K562 (cell line): ENCODE measurements around the gene PRKCE. TPM values are rescaled to one million over a fixed set of nuclear protein-coding genes. Genes with fewer than 3 reads are reported as not detected.
A peak's percentile ranks its signal among the peaks of the same experiment; 100 is the strongest.

Source experiments
- ATAC-seq: fragments of 200-7000 bp; cut with Tn5 transposase; 3 replicates; pipeline ENCODE4 v1.9.1; 2020; ENCODE audit warnings: moderate library complexity
- BruUV-seq: library from RNA; stranded (reverse); fragments of 400-500 nt; replicated peaks from 2 replicates; lab custom pipeline; 2021; lab: Mats Ljungman, UMichigan
- CTCF ChIA-PET: fragments of 300-600 bp; formaldehyde crosslinking; extraction: SDS; loops from one replicate; lab custom pipeline; 2021; ENCODE audit warnings: low intra/inter-chr PET ratio; lab: Yijun Ruan, JAX
- POLR2A ChIA-PET: fragments of 300-600, 350-650 bp; sonication (Branson Sonifier 250); formaldehyde crosslinking; extraction: SDS; loops from one replicate; lab custom pipeline; 2021; ENCODE audit warnings: antibody characterized with exemption, inconsistent platforms; lab: Yijun Ruan, JAX
- DNase-seq, 4 experiments: peaks; one replicate each; pipeline versions ENCODE4 v3.0.0 to v3.0.0-alpha.2; 2011 to 2018; ENCODE audit warnings: low spot score in 3 of 4, mixed read lengths in 3 of 4; ENCODE audit errors: extremely low read depth in 1 of 4
- FAIRE-seq: peaks from 2 replicates; lab custom pipeline; 2011; peaks lifted over from hg19 to GRCh38; lab: Jason Lieb, UNC
- H2AFZ ChIP-seq: 2 replicates; pipeline ENCODE4 v1.6.0; 2011; ENCODE audit warnings: low read depth, low read length, control low read depth, inconsistent platforms
- H3K27ac ChIP-seq: fragments of 200-600 bp; 3 replicates; pipeline ENCODE4 v1.8.0; 2011; ENCODE audit warnings: low read depth, mild to moderate bottlenecking, control low read depth, inconsistent platforms, low read length, moderate library complexity, mixed read lengths; ENCODE audit errors: extremely low read depth
- H3K27me3 ChIP-seq, 2 experiments: fragments of 300-600 bp in 1 of 2; 2 replicates in 1 of 2; 3 replicates in 1 of 2; pipeline versions ENCODE4 v1.6.0 to v1.8.0; 2011; ENCODE audit warnings: inconsistent platforms in 2 of 2, low read length in 2 of 2, mild to moderate bottlenecking in 1 of 2, mixed read lengths in 1 of 2, moderate library complexity in 1 of 2; ENCODE audit not compliant: control insufficient read depth in 2 of 2, insufficient read depth in 2 of 2
- H3K36me3 ChIP-seq: fragments of 300-600 bp; 3 replicates; pipeline ENCODE4 v1.8.0; 2011; ENCODE audit warnings: mild to moderate bottlenecking, low read length, inconsistent platforms; ENCODE audit not compliant: control insufficient read depth, insufficient read depth
- H3K4me1 ChIP-seq, 2 experiments: fragments of 200-600 bp in 1 of 2; replicated peaks in 1 of 2; 2 replicates in 1 of 2; 3 replicates in 1 of 2; pipeline versions ENCODE4 v1.5.1 to v1.8.0; 2011; ENCODE audit warnings: inconsistent platforms in 2 of 2, low read length in 2 of 2, mild to moderate bottlenecking in 1 of 2, mixed read lengths in 1 of 2, moderate library complexity in 1 of 2; ENCODE audit not compliant: control insufficient read depth in 2 of 2, insufficient read depth in 2 of 2
- H3K4me2 ChIP-seq: 2 replicates; pipeline ENCODE4 v1.6.1; 2011; ENCODE audit warnings: low read length, control low read depth, inconsistent platforms, mixed read lengths; ENCODE audit not compliant: insufficient read depth
- H3K4me3 ChIP-seq: fragments of 200-600 bp; sonication (generic), shearing (Covaris generic); 2 replicates; pipeline ENCODE4 v1.5.1; 2016; ENCODE audit warnings: control low read depth, inconsistent platforms
- H3K79me2 ChIP-seq: fragments of 200-600 bp; 3 replicates; pipeline ENCODE4 v1.8.0; 2011; ENCODE audit warnings: low read length, inconsistent platforms; ENCODE audit not compliant: control insufficient read depth, insufficient read depth
- H3K9ac ChIP-seq, 2 experiments: 2 replicates each; pipeline versions ENCODE4 v1.6.0 to v1.6.1; 2011; ENCODE audit warnings: low read depth in 2 of 2, low read length in 2 of 2, control low read depth in 1 of 2, inconsistent platforms in 1 of 2, mild to moderate bottlenecking in 1 of 2, mixed read lengths in 1 of 2; ENCODE audit not compliant: insufficient read depth in 1 of 2
- H3K9me1 ChIP-seq: one replicate; pipeline ENCODE4 v1.6.0; 2011; ENCODE audit warnings: inconsistent platforms, mild to moderate bottlenecking, low read length, moderate library complexity; ENCODE audit not compliant: control insufficient read depth, insufficient read depth
- H3K9me3 ChIP-seq: replicated peaks from 2 replicates; pipeline ENCODE4 v1.5.1; 2011; ENCODE audit warnings: low read depth, low read length, inconsistent platforms; ENCODE audit not compliant: control insufficient read depth, insufficient read depth
- H4K20me1 ChIP-seq: replicated peaks from 2 replicates; pipeline ENCODE4 v1.6.1; 2011; ENCODE audit warnings: low read length, inconsistent platforms, mixed read lengths; ENCODE audit not compliant: control insufficient read depth, insufficient read depth
- CBX1 ChIP-seq: sonication (generic); IDR thresholded peaks from 2 replicates; pipeline ENCODE4 v1.6.1; 2016; ENCODE audit warnings: antibody characterized with exemption, low read depth, mild to moderate bottlenecking
- CHD4 ChIP-seq: fragments of 200-600 bp; sonication (generic); IDR thresholded peaks from 3 replicates; pipeline ENCODE4 v1.6.1; 2012; ENCODE audit warnings: low read depth, mild to moderate bottlenecking, mixed read lengths, low read length, inconsistent platforms; ENCODE audit not compliant: insufficient read depth, insufficient replicate concordance, poor library complexity, severe bottlenecking
- FUS ChIP-seq: fragments of 200-400 bp; formaldehyde crosslinking; optimal IDR thresholded peaks from 2 replicates; pipeline ENCODE3; 2017; ENCODE audit warnings: low read depth, low read length
- HNRNPK ChIP-seq: fragments of 200-400 bp; formaldehyde crosslinking; IDR thresholded peaks from one replicate; pipeline ENCODE4 v1.6.1; 2018; ENCODE audit warnings: mild to moderate bottlenecking, low read depth, low read length; ENCODE audit not compliant: poor library complexity, severe bottlenecking
- RAD21 ChIP-seq, 2 experiments: fragments of 250-450 bp in 1 of 2; fragments of 450-650 bp in 1 of 2; sonication (Bioruptor Pico) in 1 of 2; formaldehyde crosslinking in 1 of 2; IDR thresholded peaks in 1 of 2; conservative IDR thresholded peaks in 1 of 2; 2 replicates each; pipeline versions ENCODE4 v1.4.0 to v1.8.0; 2020 to 2022; ENCODE audit warnings: mild to moderate bottlenecking in 2 of 2, moderate library complexity in 1 of 2
- RFX7 ChIP-seq: fragments of 250-450 bp; sonication (Bioruptor Pico); IDR thresholded peaks from 2 replicates; pipeline ENCODE4 v1.5.1; 2021; ENCODE audit warnings: mild to moderate bottlenecking
- SP2 ChIP-seq: IDR thresholded peaks from 2 replicates; pipeline ENCODE4 v1.6.1; 2011; ENCODE audit warnings: mild to moderate bottlenecking, low read depth, low read length, moderate library complexity; ENCODE audit not compliant: poor library complexity, severe bottlenecking; ENCODE audit errors: extremely low read depth
- ZFP36 ChIP-seq: fragments of 150-350 bp; IDR thresholded peaks from 2 replicates; pipeline ENCODE4 v1.6.1; 2018; ENCODE audit warnings: low read length, low read depth; ENCODE audit not compliant: partially characterized antibody
- ZNF57 ChIP-seq: fragments of 450-650 bp; formaldehyde crosslinking; IDR thresholded peaks from 2 replicates; pipeline ENCODE4 v1.4.0; 2020; ENCODE audit warnings: mild to moderate bottlenecking, moderate library complexity
- ZNF75A ChIP-seq: fragments of 450-650 bp; formaldehyde crosslinking; IDR thresholded peaks from 2 replicates; pipeline ENCODE4 v1.4.0; 2020; ENCODE audit warnings: mild to moderate bottlenecking
- WGBS: fragments of 100-300 bp; shearing (Covaris generic); methylation state at CpG from one replicate; pipeline ENCODE4 v1.1.6; 2016; ENCODE audit warnings: low coverage, mixed read lengths; ENCODE audit not compliant: insufficient coverage; ENCODE audit errors: missing lambda C conversion rate; 5-methylcytosine and 5-hydroxymethylcytosine counted together
- in situ Hi-C: fragments of 300-500 bp; cut with MboI; formaldehyde crosslinking; loops from 4 replicates; pipeline ENCODE4 v1.15.0; 2018; ENCODE audit warnings: inconsistent platforms, mixed read lengths
- intact Hi-C: fragments of 100-400 bp; cut with micrococcal nuclease; formaldehyde crosslinking; loops from 2 replicates; pipeline ENCODE4 v1.14.2; 2022
- polyA plus RNA-seq, 8 experiments: library from polyadenylated mRNA; depleted of rRNA in 4 of 8; stranded (reverse) in 5 of 8; unstranded in 3 of 8; fragments of >200 nt; fragmentation: Nextera tagmentation in 2 of 8; fragmentation: Illumina TruSeq in 1 of 8; extraction: Ambion mirVana in 2 of 8; extraction: Trizol in 1 of 8; gene quantifications; 2 replicates each; pipeline versions ENCODE4 v1.2.1 to v1.2.3, GENCODE V29; 2011 to 2014; ENCODE audit warnings: inconsistent platforms in 1 of 8, missing spikeins in 1 of 8
- total RNA-seq, 7 experiments: library from RNA; depleted of rRNA in 6 of 7; stranded (reverse); fragments of >200 nt in 6 of 7; fragmentation: Illumina TruSeq in 2 of 7; extraction: Trizol in 2 of 7; gene quantifications; 2 replicates each; pipeline versions ENCODE4 v1.2.1 to v1.2.3, GENCODE V29; 2011 to 2021; ENCODE audit warnings: low replicate concordance in 1 of 7
- TF ChIP-seq, protein P1 (sequence below), 3 experiments: IDR thresholded peaks in 2 of 3; conservative IDR thresholded peaks in 1 of 3; 2 replicates each; pipeline ENCODE4 v1.5.1; 2011 to 2012; ENCODE audit warnings: low read length in 3 of 3, mild to moderate bottlenecking in 3 of 3, control low read depth in 2 of 3, improper control_type of control experiment in 1 of 3, inconsistent platforms in 1 of 3, low read depth in 1 of 3, mixed read lengths in 1 of 3, moderate library complexity in 1 of 3; ENCODE audit not compliant: insufficient read depth in 2 of 3

PRKCE gene
- total and polyA plus RNA-seq, 9 of the 15 experiments (the other 6 are each of a cell fraction or from before 2014, with no cell fraction given): 0.06 to 1.0 (median 0.22) TPM; not detected in 1

DNA sequence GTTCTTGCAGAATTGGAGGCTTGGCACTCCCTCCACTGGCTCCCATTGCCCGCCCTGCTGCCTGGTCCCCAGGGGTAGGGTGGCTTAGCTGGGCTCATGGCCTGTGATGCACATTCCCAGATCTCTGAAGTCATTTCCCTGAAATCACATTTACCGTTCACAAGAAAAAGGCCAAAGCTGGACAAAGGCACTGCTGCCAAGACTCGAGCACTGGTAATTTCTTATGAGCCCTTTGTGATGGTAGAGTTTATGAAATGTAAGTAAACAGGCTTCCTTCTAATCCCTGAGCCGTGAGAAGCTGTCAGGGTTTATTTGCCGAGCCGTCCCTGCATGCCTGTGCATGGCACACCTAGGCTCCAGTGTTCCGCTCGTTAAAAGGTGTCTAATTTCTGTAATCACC, 398.6 kb downstream of the PRKCE start:
- H3K9me3 ChIP-seq: no peaks in the 10 kb centered on the region
- H3K9ac ChIP-seq: no peak overlapping the region
- no peak overlapping the region for H2AFZ ChIP-seq
- H3K4me1 ChIP-seq: no peaks in the 10 kb centered on the region
- intact Hi-C loops: no loop called here
- no peaks in the 10 kb centered on the region for H3K9me1 ChIP-seq
- no peaks in the 10 kb centered on the region for H4K20me1 ChIP-seq
- FAIRE-seq (no peak), DNase-seq (no peak), ATAC-seq (no peak)
- H3K79me2 ChIP-seq: no peaks in the 10 kb centered on the region
- TF ChIP-seq RFX7 (CRISPR knock-in tag) (no peak), CBX1 (no peak), HNRNPK (no peak), FUS (no peak), ZFP36 (no peak)
- H3K4me3 ChIP-seq: no peak overlapping the region
- CTCF ChIA-PET: interaction anchor here (0.6 kb wide), 1 partner anchor 197 kb away, joined by 3 read pairs; no protein-coding TSS in a partner anchor
- WGBS: 0% methylated on average over 8 of the region's 8 CpGs
- in situ Hi-C loops: no loop called here
- BruUV-seq: no TSS peak
- no peak overlapping the region for H3K4me2 ChIP-seq
- no peaks in the 10 kb centered on the region for H3K36me3 ChIP-seq
- no peak overlapping the region for H3K27ac ChIP-seq
- peaks cover 9 to 38% of the 10 kb centered on the region in 2 experiments; a peak in 4 of 5 replicates for H3K27me3 ChIP-seq
- POLR2A ChIA-PET: interaction anchor here (0.7 kb wide), 1 partner anchor 13 kb away, joined by 3 read pairs; no protein-coding TSS in a partner anchor

DNA sequence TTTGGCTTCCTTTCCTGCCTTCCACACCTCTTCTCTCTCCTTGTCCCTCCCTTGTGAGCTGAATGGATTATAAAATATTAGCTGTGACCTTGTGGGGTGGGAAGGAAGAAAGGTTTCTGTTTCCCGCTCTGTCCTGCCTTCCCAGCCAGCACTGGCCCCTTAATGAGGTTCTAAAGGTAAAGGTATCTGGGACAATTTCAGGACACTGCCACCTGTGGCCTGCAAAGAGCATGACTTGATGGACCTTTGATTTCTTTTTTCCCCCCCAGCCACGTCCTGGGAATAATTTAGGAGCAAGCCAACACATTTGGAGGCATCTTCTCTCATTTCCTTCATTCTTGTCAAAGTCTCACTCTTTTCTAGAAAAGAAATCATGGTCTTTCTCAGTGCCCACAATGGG, 399.0 kb downstream of the PRKCE start:
- H3K4me2 ChIP-seq: no peak overlapping the region
- intact Hi-C loops: no loop called here

More for the DNA sequence above, 399.0 kb downstream of the PRKCE start:
- H3K4me3 ChIP-seq: no peak overlapping the region
- peaks cover 9 to 40% of the 10 kb centered on the region in 2 experiments; a peak in 4 of 5 replicates for H3K27me3 ChIP-seq
- no peaks in the 10 kb centered on the region for H3K9me3 ChIP-seq
- no peaks in the 10 kb centered on the region for H3K4me1 ChIP-seq
- no peaks in the 10 kb centered on the region for H3K9me1 ChIP-seq
- peak in 1 of 4 experiments; percentile 14 for DNase-seq
- no peaks in the 10 kb centered on the region for H3K36me3 ChIP-seq
- no peak for TF ChIP-seq ZNF75A (CRISPR knock-in tag)
- TF ChIP-seq CHD4: no peak
- TF ChIP-seq, protein P1, sequence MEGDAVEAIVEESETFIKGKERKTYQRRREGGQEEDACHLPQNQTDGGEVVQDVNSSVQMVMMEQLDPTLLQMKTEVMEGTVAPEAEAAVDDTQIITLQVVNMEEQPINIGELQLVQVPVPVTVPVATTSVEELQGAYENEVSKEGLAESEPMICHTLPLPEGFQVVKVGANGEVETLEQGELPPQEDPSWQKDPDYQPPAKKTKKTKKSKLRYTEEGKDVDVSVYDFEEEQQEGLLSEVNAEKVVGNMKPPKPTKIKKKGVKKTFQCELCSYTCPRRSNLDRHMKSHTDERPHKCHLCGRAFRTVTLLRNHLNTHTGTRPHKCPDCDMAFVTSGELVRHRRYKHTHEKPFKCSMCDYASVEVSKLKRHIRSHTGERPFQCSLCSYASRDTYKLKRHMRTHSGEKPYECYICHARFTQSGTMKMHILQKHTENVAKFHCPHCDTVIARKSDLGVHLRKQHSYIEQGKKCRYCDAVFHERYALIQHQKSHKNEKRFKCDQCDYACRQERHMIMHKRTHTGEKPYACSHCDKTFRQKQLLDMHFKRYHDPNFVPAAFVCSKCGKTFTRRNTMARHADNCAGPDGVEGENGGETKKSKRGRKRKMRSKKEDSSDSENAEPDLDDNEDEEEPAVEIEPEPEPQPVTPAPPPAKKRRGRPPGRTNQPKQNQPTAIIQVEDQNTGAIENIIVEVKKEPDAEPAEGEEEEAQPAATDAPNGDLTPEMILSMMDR (IDR thresholded peaks at IDR 0.05 in 2 of 3, conservative IDR thresholded peaks at IDR 0.05 in 1 of 3; ENCODE audit: insufficient read depth in 2 of 3, low read depth in 1 of 3, low read length in 3 of 3): 0 out of 6 replicates have a peak, but pooled peaks of 1 of the 3 experiments have one; percentile 13
- no peak for TF ChIP-seq SP2
- no peak for TF ChIP-seq ZNF57 (CRISPR knock-in tag)
- no peak; a peak in 1 of 4 replicates for TF ChIP-seq RAD21 (CRISPR knock-in tag; conservative IDR thresholded peaks at IDR 0.05 in 1 of 2, IDR thresholded peaks at IDR 0.05 in 1 of 2)
- no peak overlapping the region for H3K27ac ChIP-seq
- in situ Hi-C loops: no loop called here
- no TSS peak for BruUV-seq
- peak; percentile 51; the same call in 1 of the 3 replicates for ATAC-seq
- H4K20me1 ChIP-seq: no peaks in the 10 kb centered on the region
- CTCF ChIA-PET: interaction anchor here (0.6 kb wide), 1 partner anchor 197 kb away, joined by 3 read pairs; no protein-coding TSS in a partner anchor
- H3K9ac ChIP-seq: no peak overlapping the region
- WGBS: 0% methylated on average over 2 of the region's 2 CpGs
- no peak for FAIRE-seq
- H2AFZ ChIP-seq: no peak overlapping the region
- H3K79me2 ChIP-seq: no peaks in the 10 kb centered on the region
- POLR2A ChIA-PET: interaction anchor here (0.7 kb wide), 1 partner anchor 13 kb away, joined by 3 read pairs; no protein-coding TSS in a partner anchor
